Measurements from ENCODE around the gene BTBD6.

DNA sequence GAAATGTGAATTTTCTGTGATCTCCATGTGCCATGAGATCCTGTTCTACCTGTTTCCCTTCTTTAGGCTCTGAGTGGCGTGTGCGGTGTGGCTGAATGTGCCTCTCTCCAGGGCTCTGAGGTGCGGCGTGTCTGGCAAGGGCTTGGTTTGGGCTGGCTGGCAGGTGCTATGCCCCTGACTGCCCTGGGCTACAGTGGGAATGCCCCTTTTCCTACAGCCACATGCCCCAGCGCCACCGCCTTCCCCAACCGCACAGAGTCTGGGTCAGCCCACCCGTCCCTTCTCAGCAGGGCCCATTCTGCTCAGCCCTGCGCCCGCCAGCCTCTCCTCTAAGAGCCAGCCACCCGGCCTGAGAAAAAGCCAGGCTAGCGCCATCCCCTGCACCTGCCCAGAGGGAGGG, 24.7 kb downstream of the BTBD6 start:
- TF ChIP-seq CTCF (IDR thresholded peaks at IDR 0.05): no peak
- TF ChIP-seq POLR2A (IDR thresholded peaks at IDR 0.05): no peak

All from esophagus squamous epithelium (tissue), 4 donors.